ENCODE measurements around the gene NOC2L.
"Not testable (repeated sequence)": the region's sequence is repeated elsewhere in the genome, so short reads cannot be mapped to it uniquely, and the experiment has no call there.

NOC2L gene

DNA sequence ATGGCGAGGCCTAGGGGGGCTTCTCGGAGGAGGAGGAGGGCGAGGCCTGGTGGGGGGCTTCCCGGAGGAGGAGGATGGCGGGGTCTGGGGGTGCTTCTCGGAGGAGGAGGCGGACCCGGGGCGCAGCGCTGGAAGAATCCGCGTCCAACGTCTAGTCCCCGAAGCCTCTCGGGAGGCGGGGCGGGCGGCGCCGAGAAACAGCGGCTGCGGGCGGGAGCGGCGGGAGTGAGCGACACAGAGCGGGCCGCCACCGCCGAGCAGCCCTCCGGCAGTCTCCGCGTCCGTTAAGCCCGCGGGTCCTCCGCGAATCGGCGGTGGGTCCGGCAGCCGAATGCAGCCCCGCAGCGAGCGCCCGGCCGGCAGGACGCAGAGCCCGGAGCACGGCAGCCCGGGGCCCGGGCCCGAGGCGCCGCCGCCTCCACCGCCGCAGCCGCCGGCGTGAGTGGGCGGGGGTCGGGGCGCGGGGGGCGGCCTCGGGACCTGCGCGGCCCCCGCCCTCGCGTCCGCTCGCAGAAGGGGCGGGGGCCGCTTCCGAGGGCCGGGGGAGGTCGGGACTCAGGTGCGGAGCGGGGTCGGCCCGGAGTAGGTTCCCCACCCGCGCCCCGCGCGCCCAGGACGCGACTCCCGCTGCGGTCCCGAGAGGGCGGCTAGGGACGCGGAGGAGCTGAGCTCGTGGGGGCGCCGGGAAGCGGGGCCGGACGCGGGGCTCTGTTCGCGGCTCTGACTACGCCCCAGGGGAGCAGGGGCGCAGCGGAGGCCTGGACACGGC lies 1.5 kb upstream of the NOC2L start, which contains the start of gene KLHL17:
Gene KLHL17, plus strand, starts transcription at position 222 of the 769 bp plus-strand sequence. Its CDS starts 110 bp downstream, at position 332.
- peak; percentile 84 for DNase-seq

DNA sequence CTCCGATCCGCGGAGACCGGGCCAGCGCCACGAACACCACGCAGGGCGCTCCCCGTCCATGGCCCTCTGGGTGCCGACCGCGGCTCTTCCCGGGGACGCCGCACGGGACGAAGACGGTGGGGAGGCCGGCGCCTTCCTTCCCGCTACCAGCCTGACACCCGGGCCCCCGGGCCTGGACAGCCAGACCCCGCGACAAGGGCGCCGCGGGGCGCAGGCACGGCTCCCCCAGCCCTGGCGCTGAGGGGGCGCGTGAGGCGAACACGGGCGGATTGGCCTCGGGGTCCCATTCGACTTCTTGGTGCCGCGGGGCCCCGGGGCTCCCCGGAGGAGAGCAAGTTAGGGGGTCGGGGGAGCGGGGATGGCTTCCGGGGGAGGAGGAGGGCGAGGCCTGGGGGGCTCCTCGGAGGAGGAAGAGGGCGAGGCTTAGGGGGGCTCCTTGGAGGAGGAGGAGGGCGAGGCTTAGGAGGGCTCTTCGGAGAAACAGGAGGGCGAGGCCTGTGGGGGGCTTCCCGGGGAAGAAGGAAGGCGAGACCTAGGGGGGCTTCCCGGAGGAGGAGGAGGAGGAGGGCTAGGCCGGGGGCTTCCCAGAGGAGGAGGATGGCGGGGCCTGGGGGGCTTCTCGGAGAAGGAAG lies 791 bp upstream of the NOC2L start:
- no peak for DNase-seq

GRCh38 chr1:956636-957035 lies 2.4 kb downstream of the NOC2L start:
- DNase-seq, result no peak

DNA sequence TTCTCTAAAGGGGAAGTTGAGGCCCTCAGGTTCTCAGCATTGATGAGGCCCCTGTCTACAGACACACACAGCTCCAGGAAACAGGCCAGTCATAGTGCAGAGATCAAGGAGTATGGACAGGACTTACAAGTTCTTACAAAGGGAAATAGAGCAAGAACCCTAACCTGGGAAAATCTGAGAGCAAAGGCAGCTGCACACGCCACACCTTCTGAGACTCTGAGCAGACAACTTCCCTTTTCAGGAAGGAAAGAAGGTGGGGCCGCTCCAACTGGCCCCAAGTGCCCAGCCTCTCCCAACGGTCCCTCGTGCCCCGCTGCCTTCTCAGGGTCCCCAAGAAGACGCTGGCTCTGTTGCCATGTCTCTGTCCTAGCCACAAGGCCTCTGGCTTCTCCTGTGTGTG lies 3.6 kb downstream of the NOC2L start:
- DNase-seq, result no peak

DNA sequence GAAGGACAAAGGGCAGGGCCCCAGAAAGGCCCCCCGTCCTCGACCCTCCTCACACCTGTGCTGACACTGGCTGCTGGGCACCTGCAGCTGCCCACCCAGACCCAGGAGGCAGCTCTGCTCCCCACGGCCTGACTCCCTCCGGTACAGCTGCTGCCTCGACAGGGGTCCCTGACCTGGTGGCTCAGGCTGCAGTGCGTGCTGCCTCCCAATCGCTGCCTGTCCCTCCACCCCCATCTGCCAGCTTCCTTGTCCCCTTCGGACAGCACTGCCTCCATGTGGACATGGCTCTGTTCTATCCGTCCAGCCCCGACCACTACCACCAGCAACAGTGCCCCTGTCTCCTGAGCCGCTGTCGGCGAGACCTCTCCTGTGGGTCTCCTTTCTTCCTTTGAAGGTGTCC lies 4.1 kb downstream of the NOC2L start:
- no peak for DNase-seq

DNA sequence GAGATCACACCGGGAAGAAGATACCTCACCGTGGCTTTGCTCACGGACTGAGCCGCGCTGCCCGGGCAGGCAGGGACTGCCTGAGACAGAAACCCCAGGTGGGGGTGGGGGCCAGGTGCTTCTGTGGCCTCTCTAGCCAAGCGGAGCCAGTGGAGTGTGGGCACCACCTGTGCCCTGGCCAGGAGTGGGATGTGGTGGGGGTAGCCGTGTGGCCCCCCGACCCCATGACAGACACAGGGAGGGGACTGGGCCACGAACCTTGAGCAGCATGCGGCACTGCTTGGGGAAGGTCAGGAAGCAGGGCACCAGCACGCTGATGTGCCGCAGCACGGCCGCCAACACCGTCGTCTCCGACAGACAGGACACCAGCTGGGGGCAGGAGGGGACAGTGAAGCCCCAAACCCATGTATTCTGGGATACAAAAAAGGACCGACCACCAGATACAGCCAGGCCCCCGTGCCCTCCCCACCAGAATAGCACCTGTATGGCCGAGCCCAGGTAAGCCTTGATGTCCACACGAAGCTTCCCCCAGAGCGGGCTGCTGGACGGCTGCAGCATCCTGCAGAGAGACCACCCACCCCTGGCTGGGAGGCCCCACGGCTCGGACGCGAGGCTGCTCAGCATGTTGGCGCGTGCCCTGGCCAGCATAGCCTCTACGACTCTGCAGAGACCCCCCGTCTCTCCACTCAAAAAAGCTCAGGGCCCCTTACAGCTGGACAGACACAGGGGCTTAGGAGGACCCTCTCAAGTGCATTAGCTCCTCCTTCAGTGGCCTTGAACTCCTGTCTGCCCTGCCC lies 5.3 kb downstream of the NOC2L start:
- DNase-seq, result no peak

GRCh38 chr1:952603-953002 lies 6.5 kb downstream of the NOC2L start:
- DNase-seq, result no peak

DNA sequence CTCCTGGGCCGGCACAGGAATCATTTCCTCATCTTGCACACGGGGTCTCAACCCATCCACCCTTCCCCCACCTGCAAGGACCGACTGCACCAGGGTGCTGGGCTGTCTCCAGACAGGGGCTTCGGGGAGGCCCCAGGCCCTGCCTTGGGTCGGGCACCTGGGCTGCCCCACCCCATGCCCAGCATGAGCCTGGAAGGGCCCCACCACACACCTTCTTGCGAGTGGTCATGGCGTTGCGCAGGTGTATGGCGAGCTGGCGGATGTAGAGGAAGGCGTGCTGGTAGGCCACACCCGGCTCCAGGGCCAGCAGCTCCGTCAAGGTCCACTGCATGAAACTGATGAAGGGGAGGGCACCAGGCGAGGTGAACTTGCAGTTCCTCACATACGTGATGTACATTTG lies 6.9 kb downstream of the NOC2L start:
- no peak for DNase-seq

- no peak for DNase-seq
Measured at GRCh38 chr1:951364-951763, 7.7 kb downstream of the NOC2L start.

- DNase-seq, result no peak
Measured at GRCh38 chr1:950881-951280, 8.2 kb downstream of the NOC2L start.

- DNase-seq, result no peak
Measured at GRCh38 chr1:950268-950667, 8.8 kb downstream of the NOC2L start.

DNA sequence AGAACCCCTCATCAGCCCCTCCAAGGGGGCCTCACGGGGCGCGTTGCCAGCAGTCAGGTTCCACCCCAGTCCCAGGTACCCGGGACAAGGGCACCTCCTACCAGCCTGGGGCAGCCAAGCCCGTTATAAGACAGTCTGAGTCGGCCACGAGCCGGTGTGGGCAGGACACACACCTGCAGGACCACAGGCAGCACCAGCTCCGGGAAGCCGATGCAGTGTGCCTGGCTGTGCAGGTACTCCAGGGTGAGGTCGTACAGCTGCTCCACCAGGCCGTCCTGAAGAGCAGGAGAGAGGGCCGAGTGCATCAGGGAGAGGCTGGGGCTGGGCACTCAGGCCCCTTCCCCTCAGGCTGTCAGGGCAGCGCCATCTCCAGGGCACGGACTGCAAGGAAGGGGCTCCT lies 11.1 kb downstream of the NOC2L start:
- no peak for DNase-seq

DNA sequence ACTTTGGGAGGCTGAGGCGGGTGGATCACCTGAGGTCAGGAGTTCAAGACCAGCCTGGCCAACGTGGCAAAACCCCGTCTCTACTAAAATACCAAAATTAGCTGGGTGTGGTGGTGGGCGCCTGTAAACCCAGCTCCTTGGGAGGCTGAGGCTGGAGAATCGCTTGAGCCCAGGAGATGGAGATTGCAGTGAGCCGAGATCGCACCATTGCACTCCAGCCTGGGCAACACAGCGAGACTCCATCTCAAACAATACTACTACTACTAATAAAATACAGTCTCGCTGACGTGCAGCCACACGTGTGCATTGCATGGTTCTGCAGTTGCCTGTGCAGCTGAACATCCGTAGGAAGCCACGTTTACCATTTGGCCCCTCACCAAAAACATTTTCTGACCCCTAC lies 12.2 kb downstream of the NOC2L start:
- DNase-seq, result not testable (repeated sequence)

- no peak for DNase-seq
Measured at GRCh38 chr1:945688-946556, 13.1 kb downstream of the NOC2L start.

GRCh38 chr1:944341-945325 lies 14.4 kb downstream of the NOC2L start:
- no peak for DNase-seq

DNA sequence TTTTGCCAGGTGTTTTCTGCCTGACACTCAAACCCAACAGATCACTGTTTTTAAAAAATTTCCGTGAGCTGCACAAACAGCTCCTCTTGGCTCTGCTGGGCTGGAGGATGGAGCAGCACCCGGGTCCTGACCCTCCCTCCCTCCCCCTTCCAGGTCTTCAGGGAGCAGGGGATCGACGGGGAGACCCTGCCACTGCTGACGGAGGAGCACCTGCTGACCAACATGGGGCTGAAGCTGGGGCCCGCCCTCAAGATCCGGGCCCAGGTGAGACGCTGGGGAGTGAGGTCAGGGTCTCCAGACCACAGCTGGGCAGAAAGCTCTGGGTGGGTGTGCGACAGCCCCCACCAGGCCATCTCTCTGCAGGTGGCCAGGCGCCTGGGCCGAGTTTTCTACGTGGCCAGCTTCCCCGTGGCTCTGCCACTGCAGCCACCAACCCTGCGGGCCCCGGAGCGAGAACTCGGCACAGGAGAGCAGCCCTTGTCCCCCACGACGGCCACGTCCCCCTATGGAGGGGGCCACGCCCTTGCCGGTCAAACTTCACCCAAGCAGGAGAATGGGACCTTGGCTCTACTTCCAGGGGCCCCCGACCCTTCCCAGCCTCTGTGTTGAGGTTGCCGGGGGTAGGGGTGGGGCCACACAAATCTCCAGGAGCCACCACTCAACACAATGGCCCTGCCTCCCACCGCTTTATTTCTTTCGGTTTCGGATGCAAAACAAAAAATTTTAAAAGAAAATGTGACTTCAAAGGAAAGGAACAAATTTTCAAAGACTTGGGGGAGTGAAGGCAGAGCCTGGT lies 15.3 kb downstream of the NOC2L start:
- DNase-seq, result no peak

DNA sequence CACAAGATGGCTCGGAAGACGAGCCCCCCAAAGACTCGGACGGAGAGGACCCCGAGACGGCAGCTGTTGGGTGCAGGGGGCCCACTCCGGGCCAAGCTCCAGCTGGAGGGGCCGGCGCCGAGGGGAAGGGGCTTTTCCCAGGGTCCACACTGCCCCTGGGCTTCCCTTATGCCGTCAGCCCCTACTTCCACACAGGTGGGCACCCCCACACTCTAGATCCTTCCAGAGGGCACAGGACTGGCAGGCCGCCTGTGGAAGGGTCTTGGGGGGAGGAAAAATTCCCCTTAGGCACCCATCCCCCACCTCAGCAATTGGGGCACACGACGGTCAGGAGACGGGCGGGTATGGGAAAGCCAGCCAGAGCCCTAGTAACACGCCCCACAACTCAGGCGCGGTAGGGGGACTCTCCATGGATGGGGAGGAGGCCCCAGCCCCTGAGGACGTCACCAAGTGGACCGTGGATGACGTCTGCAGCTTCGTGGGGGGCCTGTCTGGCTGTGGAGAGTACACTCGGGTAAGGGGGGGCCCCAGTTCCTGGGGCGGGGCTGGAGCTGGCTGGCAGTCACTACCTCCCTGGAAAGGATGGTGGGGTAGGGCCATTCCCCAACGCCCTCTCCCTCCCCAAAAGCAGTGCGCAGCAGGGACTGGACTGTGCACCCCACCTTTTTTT lies 16.1 kb downstream of the NOC2L start:
- no peak for DNase-seq

GRCh38 chr1:942411-942821 lies 16.6 kb downstream of the NOC2L start:
- DNase-seq, result no peak

- DNase-seq, result no peak
Measured at GRCh38 chr1:941588-942383, 17.3 kb downstream of the NOC2L start.
